ENCODE measurements around the gene MID1. TPM values are rescaled to one million over a fixed set of nuclear protein-coding genes. Genes with fewer than 3 reads are reported as not detected.
A peak's percentile ranks its signal among the peaks of the same experiment; 100 is the strongest.

Gene MID1
- total RNA-seq, 1 donor from 2014 or later = 10.2 TPM

- Mint-ChIP-seq H3K27me3 (ENCODE audit: unreplicated experiment) (no peaks in the 10 kb centered on the region), H3K4me3 (ENCODE audit: unreplicated experiment) (no peak overlapping the region), H3K27ac (ENCODE audit: unreplicated experiment) (no peak overlapping the region), H3K36me3 (ENCODE audit: unreplicated experiment) (no peaks in the 10 kb centered on the region), H3K4me1 (ENCODE audit: unreplicated experiment) (no peaks in the 10 kb centered on the region), H3K9me3 (ENCODE audit: unreplicated experiment) (peaks cover 7% of the 10 kb centered on the region)
- DNase-seq (ENCODE audit: extremely low spot score, unreplicated experiment) = no peak
- no peak for TF ChIP-seq CTCF (IDR thresholded peaks at IDR 0.05)
Observed at GRCh38 chrX:10501611-10502010, 118.8 kb downstream of the MID1 start.

GRCh38 chrX:10496345-10496965 lies 123.9 kb downstream of the MID1 start:
- TF ChIP-seq CTCF (IDR thresholded peaks at IDR 0.05) = no peak
- Mint-ChIP-seq H3K27me3 (ENCODE audit: unreplicated experiment) (no peaks in the 10 kb centered on the region), H3K9me3 (ENCODE audit: unreplicated experiment) (peaks cover 7% of the 10 kb centered on the region), H3K36me3 (ENCODE audit: unreplicated experiment) (no peaks in the 10 kb centered on the region), H3K4me1 (ENCODE audit: unreplicated experiment) (peaks cover 4% of the 10 kb centered on the region), H3K27ac (ENCODE audit: unreplicated experiment) (peak overlapping the region; percentile 16), H3K4me3 (ENCODE audit: unreplicated experiment) (no peak overlapping the region)
- DNase-seq (ENCODE audit: extremely low spot score, unreplicated experiment) = no peak

DNA sequence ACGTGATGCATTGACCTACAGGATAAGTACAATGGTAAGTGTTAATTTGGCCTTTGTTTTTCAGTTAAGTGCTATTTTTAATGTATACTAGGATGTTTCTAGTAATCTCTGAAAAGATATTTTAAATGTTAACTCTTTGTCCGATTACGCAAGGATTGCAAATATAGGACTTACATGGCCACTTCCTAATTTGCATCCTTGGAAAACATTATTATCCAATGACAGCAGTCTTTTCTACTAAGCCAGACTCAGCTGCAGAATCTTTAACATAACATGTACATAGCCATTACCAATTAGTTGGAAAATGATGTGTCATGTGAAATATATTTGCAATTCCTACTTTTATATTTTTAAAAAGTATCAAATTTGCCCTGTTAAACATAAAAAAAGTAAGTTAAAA lies 124.7 kb downstream of the MID1 start:
- no peak for TF ChIP-seq CTCF (IDR thresholded peaks at IDR 0.05)
- H3K4me1 Mint-ChIP-seq (ENCODE audit: unreplicated experiment) = peaks cover 4% of the 10 kb centered on the region
- no peaks in the 10 kb centered on the region for H3K27me3 Mint-ChIP-seq (ENCODE audit: unreplicated experiment)
- no peak overlapping the region for H3K27ac Mint-ChIP-seq (ENCODE audit: unreplicated experiment)
- no peaks in the 10 kb centered on the region for H3K36me3 Mint-ChIP-seq (ENCODE audit: unreplicated experiment)
- no peak overlapping the region for H3K4me3 Mint-ChIP-seq (ENCODE audit: unreplicated experiment)
- peaks cover 3% of the 10 kb centered on the region for H3K9me3 Mint-ChIP-seq (ENCODE audit: unreplicated experiment)
- DNase-seq (ENCODE audit: extremely low spot score, unreplicated experiment) = no peak

DNA sequence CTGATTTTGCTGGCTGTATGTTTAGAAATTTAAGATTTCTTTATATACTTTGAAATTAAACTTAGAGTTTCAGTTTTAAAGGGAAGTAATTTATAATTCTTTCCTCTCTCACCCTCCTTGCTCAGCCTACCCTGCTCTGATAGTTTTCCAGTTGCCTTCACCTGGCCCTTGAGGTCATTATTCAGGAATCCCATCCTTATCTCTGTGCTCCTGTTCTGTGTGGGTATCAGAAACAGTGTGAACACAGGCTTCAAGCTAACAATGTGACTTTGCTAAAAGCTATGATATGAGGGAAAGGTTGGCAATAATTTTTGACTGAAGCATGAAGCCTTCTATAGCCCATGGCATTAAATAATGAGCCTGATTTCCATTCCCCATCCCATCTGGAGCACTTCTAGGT lies 128.1 kb downstream of the MID1 start:
- no peak overlapping the region for H3K27ac Mint-ChIP-seq (ENCODE audit: unreplicated experiment)
- DNase-seq (ENCODE audit: extremely low spot score, unreplicated experiment) = no peak
- H3K4me1 Mint-ChIP-seq (ENCODE audit: unreplicated experiment) = peaks cover 4% of the 10 kb centered on the region
- H3K9me3 Mint-ChIP-seq (ENCODE audit: unreplicated experiment) = peaks cover 9% of the 10 kb centered on the region
- H3K27me3 Mint-ChIP-seq (ENCODE audit: unreplicated experiment) = no peaks in the 10 kb centered on the region
- TF ChIP-seq CTCF (IDR thresholded peaks at IDR 0.05) = no peak
- H3K4me3 Mint-ChIP-seq (ENCODE audit: unreplicated experiment) = no peak overlapping the region
- H3K36me3 Mint-ChIP-seq (ENCODE audit: unreplicated experiment) = no peaks in the 10 kb centered on the region

GRCh38 chrX:10486373-10486772 lies 134.0 kb downstream of the MID1 start:
- peaks cover 5% of the 10 kb centered on the region for H3K9me3 Mint-ChIP-seq (ENCODE audit: unreplicated experiment)

More at GRCh38 chrX:10486373-10486772, 134.0 kb downstream of the MID1 start:
- Mint-ChIP-seq H3K27me3 (ENCODE audit: unreplicated experiment) (no peaks in the 10 kb centered on the region), H3K36me3 (ENCODE audit: unreplicated experiment) (no peaks in the 10 kb centered on the region), H3K4me1 (ENCODE audit: unreplicated experiment) (peaks cover 40% of the 10 kb centered on the region), H3K27ac (ENCODE audit: unreplicated experiment) (peak overlapping the region; percentile 58), H3K4me3 (ENCODE audit: unreplicated experiment) (no peak overlapping the region)
- no peak for TF ChIP-seq CTCF (IDR thresholded peaks at IDR 0.05)
- no peak for DNase-seq (ENCODE audit: extremely low spot score, unreplicated experiment)
